HG02870 (cell line): Measurements from ENCODE around the gene TMEM183A.

ENCODE experiments used
- ATAC-seq: cut with Tn5 transposase; IDR thresholded peaks from one replicate; pipeline ENCODE4 v1.9.1; 2021; ENCODE audit warnings: mild to moderate bottlenecking, moderate library complexity; ENCODE audit not compliant: unreplicated experiment

TMEM183A gene

DNA sequence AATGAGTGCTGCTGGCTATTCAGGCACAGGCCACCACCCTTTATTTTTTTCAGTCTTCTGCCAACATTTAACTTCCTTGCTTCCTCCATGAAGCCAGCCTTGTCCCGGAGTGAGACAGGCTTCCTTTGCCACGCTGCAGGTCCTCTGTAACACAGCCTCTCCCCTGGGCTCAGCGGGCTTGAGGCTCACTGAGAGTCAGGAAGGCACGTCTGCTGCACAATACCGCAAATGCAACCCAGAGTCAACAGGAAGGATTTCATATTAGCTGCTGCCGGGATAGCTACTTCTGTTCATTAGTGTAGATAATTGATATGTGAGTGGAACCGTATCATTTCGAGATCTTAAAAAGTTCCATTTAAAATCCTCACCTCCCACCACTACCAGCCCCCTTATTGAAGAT is 56.1 kb downstream of the TMEM183A start:
- ATAC-seq = no peak

DNA sequence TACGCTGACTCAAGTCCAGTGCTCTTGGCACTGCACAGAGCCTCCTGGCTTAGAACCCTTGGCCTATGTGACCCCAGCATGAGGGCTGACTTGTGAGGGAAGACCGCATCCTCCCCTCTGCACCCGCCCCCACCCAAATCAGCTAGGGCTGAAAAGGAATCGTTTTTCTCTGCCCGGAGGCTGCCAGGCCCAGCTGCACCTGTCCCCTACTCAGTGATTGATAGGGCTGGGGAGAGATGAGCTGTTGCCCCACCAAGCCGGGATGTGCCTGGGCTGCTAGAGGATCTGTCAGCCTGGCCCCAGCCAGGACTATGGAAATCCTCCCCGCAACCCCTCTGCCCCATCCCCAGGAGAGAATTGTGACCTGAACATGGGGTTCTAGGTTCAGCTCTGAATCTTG is 58.0 kb downstream of the TMEM183A start:
- no peak for ATAC-seq

DNA sequence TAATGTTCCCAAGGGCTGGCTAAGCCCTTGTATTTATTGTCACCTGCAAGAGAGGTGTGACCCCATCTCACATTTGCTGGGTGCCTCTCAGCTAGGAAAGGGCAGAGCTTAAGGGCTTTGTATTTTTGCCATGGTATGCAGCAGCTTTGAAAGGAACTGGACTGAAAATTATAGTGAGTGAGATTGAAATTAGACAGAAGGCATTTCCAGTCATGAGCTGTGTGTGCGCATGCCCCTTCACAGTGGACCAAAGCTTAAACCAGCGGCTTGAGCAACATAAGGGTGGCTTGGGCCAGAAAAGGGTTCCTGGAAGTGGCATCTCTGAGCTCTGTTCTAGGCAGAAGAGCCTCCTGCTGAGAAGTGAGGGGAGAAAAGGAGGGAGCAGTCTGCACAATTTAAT is 58.8 kb downstream of the TMEM183A start:
- ATAC-seq = no peak

DNA sequence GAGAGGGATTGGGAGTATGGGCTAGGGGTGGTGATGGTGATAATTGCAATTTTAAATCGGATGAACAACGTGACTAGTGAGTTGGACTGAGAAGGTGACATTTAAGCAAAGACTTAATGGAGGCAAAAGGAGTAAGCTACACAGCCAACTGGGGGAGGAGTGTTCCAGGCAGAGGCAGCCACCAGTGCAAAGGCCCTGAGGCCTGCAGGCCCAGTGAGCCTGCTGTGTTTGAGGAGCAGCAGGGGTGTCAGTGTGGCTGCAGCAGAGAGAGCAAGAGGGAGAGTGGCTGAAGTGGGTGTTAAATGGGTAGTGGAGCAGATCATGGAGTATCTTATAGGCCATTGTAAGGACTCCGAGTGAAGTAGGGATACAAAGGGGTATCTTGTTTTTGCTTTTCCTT is 59.8 kb downstream of the TMEM183A start:
- no peak for ATAC-seq

DNA sequence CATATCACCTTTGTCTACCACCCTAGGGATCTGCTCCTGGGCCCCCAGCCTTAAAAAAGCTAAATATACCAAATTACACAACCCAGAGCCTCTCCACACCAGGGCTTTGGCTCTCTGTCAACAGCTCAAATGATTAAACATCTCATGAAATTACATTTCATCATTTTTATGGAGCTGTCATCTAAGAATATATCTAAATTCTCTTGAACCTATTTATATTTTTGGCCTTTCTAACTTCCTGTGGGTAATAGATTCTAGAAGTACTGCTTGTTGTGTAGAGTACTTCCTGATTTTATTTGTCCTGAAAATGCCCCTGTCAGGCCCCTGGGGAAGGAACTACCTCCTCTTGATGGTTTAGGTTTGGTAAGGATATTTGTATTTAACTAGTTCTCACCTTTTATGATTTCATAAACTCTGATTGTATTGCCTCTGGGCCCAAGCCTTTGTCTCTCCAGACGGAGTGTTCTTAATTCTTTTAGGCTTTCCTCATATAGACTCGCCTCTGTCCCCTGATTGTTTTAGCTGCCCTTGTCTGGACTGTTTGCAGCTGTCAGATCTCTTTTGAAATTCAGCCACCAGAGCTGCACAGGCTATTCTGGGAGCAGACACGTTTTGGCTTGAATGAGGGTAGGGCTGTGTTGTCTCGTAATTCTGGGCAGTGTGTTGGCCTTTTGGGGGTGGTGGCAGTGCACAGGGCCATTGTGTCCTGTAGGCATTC is 62.0 kb downstream of the TMEM183A start:
- ATAC-seq = no peak

DNA sequence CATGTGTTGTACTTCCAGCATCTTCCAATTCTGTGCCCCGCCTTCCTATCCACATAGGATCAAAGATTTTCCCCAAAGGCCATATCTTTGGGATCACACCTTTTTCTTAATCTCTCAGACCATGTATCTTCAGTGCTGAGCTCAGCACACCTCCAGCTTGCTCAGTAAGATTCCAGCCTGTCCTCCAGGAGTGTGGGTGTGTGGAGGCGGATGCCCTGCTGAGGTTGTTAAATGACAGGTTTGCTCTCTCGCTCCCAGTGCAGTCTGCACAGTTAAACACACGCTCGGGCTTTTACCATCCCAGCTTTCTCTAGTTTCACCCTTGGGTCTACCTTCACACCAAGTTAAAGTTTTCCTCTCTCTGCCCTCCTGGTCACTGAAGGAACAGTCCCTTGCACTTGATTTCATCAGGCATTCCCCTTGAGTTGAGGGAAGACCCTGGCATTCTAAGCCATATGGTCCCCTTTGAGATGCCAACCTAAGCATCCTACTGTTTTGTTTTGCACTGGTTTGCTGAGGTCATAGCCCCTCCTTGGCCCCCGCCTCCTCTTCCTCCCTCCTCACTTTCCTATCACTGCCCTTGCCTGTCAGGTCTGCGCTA is 64.9 kb downstream of the TMEM183A start:
- no peak for ATAC-seq

DNA sequence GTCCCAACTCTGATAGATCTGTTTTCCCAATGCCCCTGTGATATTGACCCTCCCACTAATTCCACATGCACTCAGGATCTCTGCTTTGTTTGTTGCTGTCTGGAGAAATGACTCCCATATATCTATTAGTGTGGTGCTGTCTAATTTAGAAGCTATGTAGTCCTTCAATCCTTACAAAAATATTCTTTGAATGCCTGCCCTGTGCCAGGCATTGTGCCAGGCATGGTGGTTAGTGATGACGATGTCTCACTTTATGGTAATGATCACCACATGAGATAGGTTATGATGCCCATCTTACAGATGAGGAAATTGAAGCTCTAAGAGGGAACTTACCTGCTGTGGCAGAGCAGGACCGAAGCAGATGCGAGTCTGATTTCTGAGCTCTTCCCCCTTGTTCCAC is 65.7 kb downstream of the TMEM183A start:
- ATAC-seq = no peak

DNA sequence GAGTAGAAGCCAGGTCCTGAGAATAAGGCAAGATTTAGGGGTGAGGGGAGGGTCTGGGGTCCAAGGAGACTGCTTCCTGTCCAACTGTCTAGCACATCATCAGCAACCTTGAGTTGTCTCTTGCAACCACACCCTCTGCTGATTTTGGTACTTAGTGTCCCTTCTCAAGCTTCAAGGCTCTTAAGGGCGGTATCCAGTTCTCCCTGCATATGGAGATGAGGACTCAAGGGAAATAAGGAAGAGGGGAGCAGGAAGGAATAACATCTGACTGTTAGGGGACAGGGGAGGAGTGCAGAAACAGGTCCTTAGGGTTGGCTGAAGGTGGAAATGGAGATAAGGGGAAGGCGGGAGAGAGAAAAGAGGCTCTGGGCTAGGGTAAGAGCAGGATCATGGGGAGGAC is 66.3 kb downstream of the TMEM183A start:
- no peak for ATAC-seq
